RWPE2 (cell line): ENCODE results near the gene FAM3A.
A peak's percentile ranks its signal among the peaks of the same experiment; 100 is the strongest.

Experiments used
- ATAC-seq: fragments of 200-7000 bp; cut with Tn5 transposase; 3 replicates; pipeline ENCODE4 v1.9.1; 2021; ENCODE audit warnings: low read depth
- DNase-seq: peaks from one replicate; pipeline ENCODE4 v3.0.0-alpha.2; 2020; ENCODE audit warnings: low spot score
- H3K27ac ChIP-seq: fragments of 450-650 bp; 2 replicates; pipeline ENCODE4 v1.5.1; 2017; ENCODE audit warnings: mild to moderate bottlenecking; ENCODE audit not compliant: poor library complexity, severe bottlenecking
- H3K27me3 ChIP-seq: fragments of 250-450 bp; sonication (Bioruptor Pico); 2 replicates; pipeline ENCODE4 v1.5.1; 2021; ENCODE audit warnings: mild to moderate bottlenecking, moderate library complexity; ENCODE audit not compliant: insufficient read depth, poor library complexity, severe bottlenecking
- H3K36me3 ChIP-seq: fragments of 250-450 bp; sonication (Bioruptor Pico); 2 replicates; pipeline ENCODE4 v1.5.1; 2020; ENCODE audit warnings: low read depth, mild to moderate bottlenecking, moderate library complexity
- H3K4me1 ChIP-seq: fragments of 250-450 bp; sonication (Bioruptor Pico); 2 replicates; pipeline ENCODE4 v1.5.1; 2021; ENCODE audit warnings: mild to moderate bottlenecking, moderate library complexity; ENCODE audit not compliant: insufficient read depth, poor library complexity, severe bottlenecking
- H3K4me3 ChIP-seq: fragments of 250-450 bp; sonication (Bioruptor Pico); 2 replicates; pipeline ENCODE4 v1.5.1; 2021; ENCODE audit warnings: mild to moderate bottlenecking, moderate library complexity; ENCODE audit not compliant: severe bottlenecking
- H3K9me3 ChIP-seq: fragments of 250-450 bp; sonication (Bioruptor Pico); 2 replicates; pipeline ENCODE4 v1.5.1; 2021; ENCODE audit warnings: mild to moderate bottlenecking, moderate library complexity; ENCODE audit not compliant: severe bottlenecking
- CTCF ChIP-seq: fragments of 450-650 bp; IDR thresholded peaks from one replicate; pipeline ENCODE4 v1.5.1; 2017; ENCODE audit warnings: mild to moderate bottlenecking, moderate library complexity; ENCODE audit not compliant: poor library complexity, severe bottlenecking

FAM3A gene

GRCh38 chrX:154458954-154459778 lies 56.9 kb downstream of the FAM3A start:
- no peaks in the 10 kb centered on the region for H3K27me3 ChIP-seq
- DNase-seq (no peak), ATAC-seq (peak; percentile 60)
- H3K4me3 ChIP-seq, result peak overlapping the region; percentile 90
- H3K9me3 ChIP-seq, result no peaks in the 10 kb centered on the region
- no peak for TF ChIP-seq CTCF
- peaks cover 7% of the 10 kb centered on the region for H3K36me3 ChIP-seq
- no peaks in the 10 kb centered on the region for H3K4me1 ChIP-seq
- H3K27ac ChIP-seq, result peak overlapping the region; percentile 60

GRCh38 chrX:154458116-154458953 lies 57.7 kb downstream of the FAM3A start, which contains the start of gene PLXNA3:
Gene PLXNA3, plus strand, starts transcription at chrX:154458281. Its CDS starts 1,903 bp downstream, at chrX:154460184.
- Histone ChIP-seq H3K9me3 (no peaks in the 10 kb centered on the region), H3K27me3 (no peaks in the 10 kb centered on the region), H3K4me3 (peak within 1 kb of the TSS; percentile 90), H3K27ac (peak within 1 kb of the TSS; percentile 60), H3K36me3 (peaks cover 8% of the 10 kb centered on the region), H3K4me1 (no peaks in the 10 kb centered on the region)
- ATAC-seq (peak; percentile 54), DNase-seq (no peak)
- TF ChIP-seq CTCF, result no peak

GRCh38 chrX:154457491-154458115 lies 58.4 kb downstream of the FAM3A start:
- peak overlapping the region; percentile 60 for H3K27ac ChIP-seq
- no peaks in the 10 kb centered on the region for H3K27me3 ChIP-seq
- no peak for TF ChIP-seq CTCF
- no peak; the same call in 2 of the 3 replicates for ATAC-seq
- peaks cover 11% of the 10 kb centered on the region for H3K36me3 ChIP-seq
- H3K9me3 ChIP-seq, result no peaks in the 10 kb centered on the region
- no peak for DNase-seq
- no peaks in the 10 kb centered on the region for H3K4me1 ChIP-seq
- H3K4me3 ChIP-seq, result peak overlapping the region; percentile 90
